ENCODE measurements around the gene LRMDA. TPM values are rescaled to one million over a fixed set of nuclear protein-coding genes. Genes with fewer than 3 reads are reported as not detected.

The LRMDA gene
- total RNA-seq, 6 donors from 2014 or later = 12.8 to 185 (median 18.1) TPM

GRCh38 chr10:75395932-75396630, 35.3 kb upstream of the LRMDA start:
- Histone ChIP-seq H3K4me3 (peak overlapping the region; percentile 74 to 86 (median 82)), H3K27me3 (peaks cover 0 to 6% (median 3%) of the 10 kb centered on the region in 4 donors), H3K36me3 (peaks cover 0 to 14% (median 6%) of the 10 kb centered on the region in 4 donors), H3K4me1 (peaks cover 5 to 36% (median 16%) of the 10 kb centered on the region in 4 donors), H3K9me3 (no peaks in the 10 kb centered on the region), H3K27ac (peak overlapping the region; percentile 98)
- ATAC-seq (ENCODE audit: low FRiP score in 2 of 2) = peak; percentile 1 to 20
- TF ChIP-seq POLR2AphosphoS5 (IDR thresholded peaks at IDR 0.05) (no peak), POLR2A (IDR thresholded peaks at IDR 0.05) (peak in 1 of 4 donors; percentile 12), EP300 (IDR thresholded peaks at IDR 0.05) (no peak)
- peak in 1 of 2 donors; percentile 87 for DNase-seq
- WGBS, 2 donors = 12 to 17% methylated on average over 8 to 35 of the region's 65 CpGs

- H3K36me3 ChIP-seq = peaks cover 0 to 14% (median 6%) of the 10 kb centered on the region in 4 donors
- 15 to 40% methylated on average over 25 to 41 of the region's 71 CpGs for WGBS, 2 donors
- peak overlapping the region; percentile 74 to 86 (median 82) for H3K4me3 ChIP-seq
- no peaks in the 10 kb centered on the region for H3K9me3 ChIP-seq
- peaks cover 5 to 36% (median 16%) of the 10 kb centered on the region in 4 donors for H3K4me1 ChIP-seq
- TF ChIP-seq POLR2AphosphoS5 (IDR thresholded peaks at IDR 0.05) = no peak
- no peak for TF ChIP-seq CTCF (IDR thresholded peaks at IDR 0.05)
- peak in 1 of 4 donors; percentile 5 for TF ChIP-seq POLR2A (IDR thresholded peaks at IDR 0.05)
- DNase-seq = peak in 1 of 2 donors; percentile 90
- H3K27ac ChIP-seq = peak overlapping the region; percentile 98
- H3K27me3 ChIP-seq = peaks cover 0 to 6% (median 3%) of the 10 kb centered on the region in 4 donors
- peak in 1 of 2 donors; percentile 2 for ATAC-seq (ENCODE audit: low FRiP score in 2 of 2)
These were observed 34.6 kb upstream of the LRMDA start for GRCh38 chr10:75396631-75397495.

- Histone ChIP-seq H3K27me3 (peaks cover 0 to 6% (median 3%) of the 10 kb centered on the region in 4 donors), H3K4me1 (peaks cover 5 to 39% (median 16%) of the 10 kb centered on the region in 4 donors), H3K27ac (peak overlapping the region; percentile 98), H3K36me3 (peaks cover 0 to 14% (median 6%) of the 10 kb centered on the region in 4 donors), H3K9me3 (no peaks in the 10 kb centered on the region), H3K4me3 (peak overlapping the region; percentile 74 to 86 (median 82))
- no peak for ATAC-seq (ENCODE audit: low FRiP score in 2 of 2)
- TF ChIP-seq POLR2A (IDR thresholded peaks at IDR 0.05) (no peak), CTCF (IDR thresholded peaks at IDR 0.05) (no peak), EP300 (IDR thresholded peaks at IDR 0.05) (no peak)
- WGBS, 2 donors = 43 to 47% methylated on average over 19 of the region's 19 CpGs
- no peak for DNase-seq
These were observed 33.8 kb upstream of the LRMDA start for GRCh38 chr10:75397496-75398199.

GRCh38 chr10:75398200-75398691, 33.2 kb upstream of the LRMDA start:
- Histone ChIP-seq H3K27ac (peak overlapping the region; percentile 98), H3K4me3 (peak overlapping the region; percentile 78 to 94 (median 86)), H3K4me1 (peaks cover 5 to 44% (median 17%) of the 10 kb centered on the region in 4 donors), H3K27me3 (peaks cover 0 to 7% (median 3%) of the 10 kb centered on the region in 4 donors), H3K36me3 (peaks cover 0 to 14% (median 6%) of the 10 kb centered on the region in 4 donors), H3K9me3 (no peaks in the 10 kb centered on the region)
- WGBS, 2 donors = 38 to 59% methylated on average over 17 of the region's 17 CpGs
- ATAC-seq (ENCODE audit: low FRiP score in 2 of 2) (no peak), DNase-seq (no peak)
- no peak for TF ChIP-seq CTCF (IDR thresholded peaks at IDR 0.05)
- no peak for TF ChIP-seq POLR2A (IDR thresholded peaks at IDR 0.05)
- no peak for TF ChIP-seq POLR2AphosphoS5 (IDR thresholded peaks at IDR 0.05)
- no peak for TF ChIP-seq EP300 (IDR thresholded peaks at IDR 0.05)
